ENCODE results near the gene CDC42EP3. TPM values are rescaled to one million over a fixed set of nuclear protein-coding genes. Genes with fewer than 3 reads are reported as not detected.

Gene CDC42EP3
- total RNA-seq, 1 donor from 2014 or later = 9.8 TPM

DNA sequence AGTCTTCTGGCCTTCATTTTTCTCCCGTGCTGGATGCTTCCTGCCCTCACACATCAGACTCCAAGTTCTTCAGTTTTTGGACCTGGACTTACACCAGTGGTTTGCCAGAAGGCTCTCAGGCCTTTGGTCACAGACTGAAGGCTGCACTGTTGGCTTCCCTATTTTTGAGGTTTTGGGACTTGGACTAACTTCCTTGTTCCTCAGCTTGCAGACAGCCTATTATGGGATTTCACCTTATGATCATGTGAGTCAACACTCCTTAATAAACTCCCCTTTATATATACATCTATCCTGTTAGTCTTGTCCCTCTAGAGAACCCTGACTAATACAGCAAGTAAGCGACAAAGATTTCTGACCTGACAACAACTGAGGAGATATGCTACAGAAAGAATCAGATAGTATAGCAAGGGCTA, 7.2 kb downstream of the CDC42EP3 start:
- Mint-ChIP-seq H3K9me3 (no peaks in the 10 kb centered on the region), H3K4me1 (ENCODE audit: low read depth) (peaks cover 9% of the 10 kb centered on the region), H3K36me3 (ENCODE audit: low read depth) (peaks cover 16% of the 10 kb centered on the region), H3K4me3 (ENCODE audit: low read depth) (no peak overlapping the region), H3K27ac (no peak overlapping the region), H3K27me3 (ENCODE audit: low read depth) (no peaks in the 10 kb centered on the region)
- intact Hi-C loops (cut with micrococcal nuclease) = no loop called here
- DNase-seq (ENCODE audit: low spot score) = no peak

DNA sequence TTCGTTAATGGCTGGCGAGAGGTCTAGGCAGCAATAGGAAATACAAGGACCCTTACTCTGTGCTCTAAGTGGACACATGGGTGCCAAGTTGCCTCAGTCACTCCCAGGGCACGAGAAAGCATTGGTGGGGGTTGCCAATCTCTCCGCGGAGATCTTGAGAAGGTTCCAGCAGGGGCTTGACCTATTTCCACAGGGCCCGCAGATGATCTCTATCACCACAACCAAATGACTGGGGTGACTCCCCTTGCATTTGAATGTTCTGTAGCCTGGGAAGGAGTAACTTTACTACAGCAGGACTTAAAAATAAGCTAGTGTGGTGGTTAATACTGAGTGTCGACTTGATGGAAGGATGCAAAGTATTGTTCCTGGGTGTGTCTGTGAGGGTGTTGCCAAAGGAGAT, 8.1 kb downstream of the CDC42EP3 start:
- Mint-ChIP-seq H3K9me3 (no peaks in the 10 kb centered on the region), H3K4me1 (ENCODE audit: low read depth) (peaks cover 12% of the 10 kb centered on the region), H3K27me3 (ENCODE audit: low read depth) (no peaks in the 10 kb centered on the region), H3K36me3 (ENCODE audit: low read depth) (peaks cover 19% of the 10 kb centered on the region), H3K27ac (no peak overlapping the region), H3K4me3 (ENCODE audit: low read depth) (no peak overlapping the region)
- no peak for DNase-seq (ENCODE audit: low spot score)
- intact Hi-C loops (cut with micrococcal nuclease) = no loop called here

DNA sequence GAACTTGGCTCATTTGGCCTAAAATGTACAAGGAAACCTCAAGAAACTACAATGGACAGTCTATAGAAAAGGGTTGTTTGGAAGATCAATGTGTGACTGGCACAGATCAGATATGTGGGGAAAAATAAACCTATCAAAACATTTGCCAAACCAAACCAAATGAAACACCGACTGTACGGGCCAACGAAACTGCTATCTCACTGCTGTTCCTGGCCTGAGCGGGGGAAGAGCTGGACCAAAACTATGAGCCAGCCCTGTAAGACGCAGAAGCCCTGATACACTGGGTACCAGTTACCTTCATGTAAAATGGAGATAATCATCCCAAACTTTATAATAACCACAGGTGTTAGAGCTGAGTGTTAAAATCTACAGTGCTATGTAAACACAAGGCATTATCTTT, 11.7 kb downstream of the CDC42EP3 start:
- peaks cover 37% of the 10 kb centered on the region for H3K4me1 Mint-ChIP-seq (ENCODE audit: low read depth)
- no peak overlapping the region for H3K4me3 Mint-ChIP-seq (ENCODE audit: low read depth)

DNA sequence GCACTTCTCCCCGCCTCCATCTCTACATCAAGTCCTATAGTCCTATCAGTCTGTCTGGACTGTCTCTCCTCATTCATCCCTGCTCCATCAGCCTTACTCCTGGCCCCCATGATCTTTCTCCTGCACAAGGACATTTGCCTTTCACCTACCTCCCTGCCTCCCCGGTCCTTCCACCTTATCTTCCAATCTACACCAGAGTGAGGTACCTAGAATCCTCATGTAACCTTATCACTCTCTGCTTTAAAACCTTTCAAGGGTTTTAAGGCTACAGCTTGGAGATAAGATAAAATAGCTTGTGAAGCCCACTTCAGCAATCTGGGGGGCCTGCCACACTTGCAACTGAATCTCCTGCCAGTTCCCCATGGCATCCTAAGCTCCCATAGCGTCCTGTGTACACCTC, 12.8 kb downstream of the CDC42EP3 start:
- intact Hi-C loops (cut with micrococcal nuclease) = no loop called here
- no peak for DNase-seq (ENCODE audit: low spot score)
- no peak overlapping the region for H3K4me3 Mint-ChIP-seq (ENCODE audit: low read depth)
- no peaks in the 10 kb centered on the region for H3K27me3 Mint-ChIP-seq (ENCODE audit: low read depth)
- H3K36me3 Mint-ChIP-seq (ENCODE audit: low read depth) = peaks cover 38% of the 10 kb centered on the region
- peaks cover 44% of the 10 kb centered on the region for H3K4me1 Mint-ChIP-seq (ENCODE audit: low read depth)
- H3K27ac Mint-ChIP-seq = no peak overlapping the region
- H3K9me3 Mint-ChIP-seq = no peaks in the 10 kb centered on the region

More for the DNA sequence above, 11.7 kb downstream of the CDC42EP3 start:
- H3K27me3 Mint-ChIP-seq (ENCODE audit: low read depth) = no peaks in the 10 kb centered on the region
- H3K36me3 Mint-ChIP-seq (ENCODE audit: low read depth) = peaks cover 37% of the 10 kb centered on the region
- intact Hi-C loops (cut with micrococcal nuclease) = no loop called here
- no peak for DNase-seq (ENCODE audit: low spot score)
- no peaks in the 10 kb centered on the region for H3K9me3 Mint-ChIP-seq
- no peak overlapping the region for H3K27ac Mint-ChIP-seq

DNA sequence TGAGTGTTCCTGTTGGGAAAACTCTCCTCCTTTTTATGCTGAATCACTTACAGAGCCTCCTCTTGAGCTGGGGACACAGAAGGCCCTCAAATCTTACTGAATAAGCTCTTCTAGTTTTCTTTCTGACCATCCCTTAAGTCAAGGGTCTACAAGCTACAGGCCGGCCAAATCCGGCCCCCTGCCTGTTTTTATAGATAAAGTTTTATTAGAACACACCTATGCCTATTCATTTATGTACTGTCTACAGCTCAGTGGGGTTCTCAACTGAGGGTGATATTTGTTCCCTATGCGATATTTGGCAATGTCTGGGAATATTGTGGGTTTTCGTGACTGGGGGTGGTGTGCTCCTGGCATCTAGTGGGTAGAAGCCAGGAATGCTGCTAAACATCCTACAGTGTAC, 14.0 kb downstream of the CDC42EP3 start:
- no peak overlapping the region for H3K4me3 Mint-ChIP-seq (ENCODE audit: low read depth)
- DNase-seq (ENCODE audit: low spot score) = no peak
- no peaks in the 10 kb centered on the region for H3K9me3 Mint-ChIP-seq
- H3K27me3 Mint-ChIP-seq (ENCODE audit: low read depth) = no peaks in the 10 kb centered on the region
- H3K36me3 Mint-ChIP-seq (ENCODE audit: low read depth) = peaks cover 35% of the 10 kb centered on the region
- H3K4me1 Mint-ChIP-seq (ENCODE audit: low read depth) = peaks cover 51% of the 10 kb centered on the region
- intact Hi-C loops (cut with micrococcal nuclease) = no loop called here
- H3K27ac Mint-ChIP-seq = no peak overlapping the region

DNA sequence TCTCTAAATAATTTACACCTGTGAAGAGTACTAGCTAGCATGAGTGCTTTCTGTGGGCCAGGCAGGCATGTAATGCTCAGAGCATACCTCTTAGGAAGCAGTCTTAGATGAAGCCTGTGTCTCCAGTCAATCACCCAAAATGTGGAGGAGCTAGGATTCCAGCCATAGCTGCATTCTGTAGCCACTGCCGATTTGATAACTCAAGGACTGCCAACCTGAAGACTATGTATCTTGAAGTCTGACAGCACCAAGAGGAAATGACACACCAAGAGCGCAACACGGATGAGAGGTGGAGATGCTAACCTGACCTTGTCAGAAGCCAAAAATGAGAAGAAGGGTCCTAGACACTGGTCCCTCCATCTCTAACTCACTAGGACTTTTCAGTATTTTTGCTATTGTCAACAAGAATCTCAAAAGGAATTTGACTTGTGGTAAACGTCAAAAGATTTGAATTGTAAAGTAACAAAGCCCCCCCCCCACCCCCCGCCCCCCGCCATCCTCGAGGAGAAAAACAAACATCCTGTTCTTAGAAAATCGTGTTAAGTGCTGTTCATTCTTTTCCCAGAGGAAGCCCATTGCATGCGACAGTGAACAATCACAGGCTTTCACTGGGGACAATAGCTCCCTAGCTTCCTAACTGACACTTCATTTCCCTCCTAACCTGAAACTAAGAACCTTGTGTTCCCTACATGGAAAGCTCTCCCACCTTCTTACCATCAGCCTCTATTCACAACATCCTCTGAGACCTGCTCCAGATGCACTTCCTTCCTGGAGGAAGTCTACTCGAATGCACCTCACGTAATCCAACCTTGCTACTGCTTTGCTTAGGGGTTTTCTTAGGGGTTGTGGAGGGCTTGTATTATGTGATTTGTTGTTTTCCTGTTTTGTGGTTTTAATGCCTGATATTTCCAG, 14.7 kb downstream of the CDC42EP3 start:
- no peak overlapping the region for H3K4me3 Mint-ChIP-seq (ENCODE audit: low read depth)
- no peak for DNase-seq (ENCODE audit: low spot score)
- intact Hi-C loops (cut with micrococcal nuclease) = no loop called here
- peaks cover 53% of the 10 kb centered on the region for H3K4me1 Mint-ChIP-seq (ENCODE audit: low read depth)
- H3K36me3 Mint-ChIP-seq (ENCODE audit: low read depth) = peaks cover 35% of the 10 kb centered on the region
- H3K27me3 Mint-ChIP-seq (ENCODE audit: low read depth) = no peaks in the 10 kb centered on the region
- peak overlapping the region; percentile 23 for H3K27ac Mint-ChIP-seq
- no peaks in the 10 kb centered on the region for H3K9me3 Mint-ChIP-seq

DNA sequence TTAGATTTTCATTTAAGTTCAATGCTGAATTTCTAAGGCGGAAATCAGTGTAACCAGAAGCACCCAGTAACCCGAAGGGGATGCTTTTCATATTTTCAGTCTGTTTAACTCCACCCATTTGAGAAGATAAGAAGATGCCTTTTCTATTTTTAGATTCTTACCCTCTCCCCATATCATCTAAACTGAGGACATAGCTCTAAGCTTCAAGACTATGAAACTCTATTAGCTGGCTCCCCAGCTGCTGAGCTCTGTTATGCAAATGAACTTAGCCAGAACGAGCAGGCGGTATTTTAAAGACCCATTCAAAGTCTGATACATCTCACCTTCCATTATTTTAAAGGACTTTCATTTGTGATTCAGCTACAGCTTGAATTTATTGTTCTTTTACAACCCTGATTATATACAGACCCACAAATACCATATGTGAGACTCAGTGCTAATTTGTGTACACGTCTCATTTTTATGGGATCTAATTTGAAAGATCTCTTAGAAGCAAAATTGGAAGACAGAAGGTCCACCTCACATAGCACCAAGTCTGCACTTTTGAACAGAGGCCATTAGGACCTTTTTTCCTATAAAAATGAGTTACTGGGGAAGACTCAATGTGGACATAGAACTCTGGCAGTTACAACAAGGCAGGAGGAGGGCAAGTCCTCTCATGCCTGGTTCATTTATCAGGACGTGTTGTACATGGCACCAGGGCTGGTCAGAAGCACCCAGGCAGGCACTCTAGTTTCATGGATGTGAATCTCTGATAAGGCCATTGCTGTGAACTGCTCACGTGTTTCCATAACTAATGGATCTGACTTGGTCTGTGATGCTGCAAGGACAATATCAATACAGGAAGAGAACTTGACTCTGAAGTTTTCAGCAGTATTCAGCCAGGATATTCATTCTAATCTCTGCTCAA, 16.3 kb downstream of the CDC42EP3 start:
- peaks cover 54% of the 10 kb centered on the region for H3K4me1 Mint-ChIP-seq (ENCODE audit: low read depth)
- intact Hi-C loops (cut with micrococcal nuclease) = no loop called here

DNA sequence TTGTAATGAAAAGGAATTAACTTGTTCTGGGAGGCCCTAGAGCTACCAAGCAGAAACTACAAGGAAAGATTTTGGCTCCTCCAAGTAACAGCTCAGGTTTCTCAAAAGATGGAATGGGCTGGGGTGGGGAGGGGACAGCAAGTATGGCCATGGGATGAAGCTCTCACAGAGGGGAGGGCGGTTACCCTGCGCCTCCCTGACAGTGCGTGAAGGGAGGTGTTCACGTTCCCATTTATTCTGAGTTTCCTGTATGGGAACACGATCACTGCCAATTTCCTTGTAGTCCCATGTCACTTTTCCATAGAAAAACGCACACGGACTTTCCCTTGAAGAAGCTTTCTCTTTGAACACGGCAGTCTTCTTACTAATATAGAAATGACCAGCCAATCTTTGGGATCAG, 17.0 kb downstream of the CDC42EP3 start:
- Mint-ChIP-seq H3K4me3 (ENCODE audit: low read depth) (no peak overlapping the region), H3K27me3 (ENCODE audit: low read depth) (no peaks in the 10 kb centered on the region), H3K9me3 (no peaks in the 10 kb centered on the region), H3K4me1 (ENCODE audit: low read depth) (peaks cover 55% of the 10 kb centered on the region), H3K27ac (no peak overlapping the region), H3K36me3 (ENCODE audit: low read depth) (peaks cover 40% of the 10 kb centered on the region)
- intact Hi-C loops (cut with micrococcal nuclease) = no loop called here
- no peak for DNase-seq (ENCODE audit: low spot score)

More for the DNA sequence above, 16.3 kb downstream of the CDC42EP3 start:
- Mint-ChIP-seq H3K36me3 (ENCODE audit: low read depth) (peaks cover 41% of the 10 kb centered on the region), H3K27me3 (ENCODE audit: low read depth) (no peaks in the 10 kb centered on the region), H3K4me3 (ENCODE audit: low read depth) (no peak overlapping the region), H3K9me3 (no peaks in the 10 kb centered on the region), H3K27ac (no peak overlapping the region)
- DNase-seq (ENCODE audit: low spot score) = no peak

DNA sequence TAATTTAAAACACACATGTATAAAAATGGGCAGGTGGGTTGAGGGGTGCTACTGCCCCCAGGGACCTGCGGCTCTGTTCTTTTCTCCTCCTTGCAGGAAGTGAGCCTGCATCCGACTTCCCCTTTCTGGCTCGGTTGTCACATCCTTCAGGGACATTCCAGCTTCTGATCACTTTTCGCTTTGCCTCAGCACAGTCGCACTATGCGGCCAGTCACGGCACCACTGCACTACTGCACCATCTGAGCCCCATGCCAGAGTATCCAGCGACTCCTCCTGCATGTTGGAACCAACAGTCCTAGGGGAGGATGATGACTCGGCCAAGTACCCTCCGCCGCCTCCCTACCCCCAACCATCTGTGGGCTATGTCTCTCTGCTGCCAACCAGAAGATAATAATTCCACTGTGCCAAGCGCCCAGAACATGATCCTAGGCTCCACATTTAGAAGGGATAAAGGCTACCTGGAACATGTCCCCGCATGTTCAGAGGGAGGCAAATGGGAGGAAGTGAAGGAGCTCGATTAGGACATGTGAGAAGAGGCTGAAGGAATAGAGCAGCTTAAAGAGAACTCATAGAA, 17.6 kb downstream of the CDC42EP3 start:
- Mint-ChIP-seq H3K9me3 (no peaks in the 10 kb centered on the region), H3K4me1 (ENCODE audit: low read depth) (peaks cover 51% of the 10 kb centered on the region), H3K27me3 (ENCODE audit: low read depth) (no peaks in the 10 kb centered on the region), H3K4me3 (ENCODE audit: low read depth) (no peak overlapping the region), H3K27ac (no peak overlapping the region), H3K36me3 (ENCODE audit: low read depth) (peaks cover 37% of the 10 kb centered on the region)
- no peak for DNase-seq (ENCODE audit: low spot score)
- intact Hi-C loops (cut with micrococcal nuclease) = no loop called here

DNA sequence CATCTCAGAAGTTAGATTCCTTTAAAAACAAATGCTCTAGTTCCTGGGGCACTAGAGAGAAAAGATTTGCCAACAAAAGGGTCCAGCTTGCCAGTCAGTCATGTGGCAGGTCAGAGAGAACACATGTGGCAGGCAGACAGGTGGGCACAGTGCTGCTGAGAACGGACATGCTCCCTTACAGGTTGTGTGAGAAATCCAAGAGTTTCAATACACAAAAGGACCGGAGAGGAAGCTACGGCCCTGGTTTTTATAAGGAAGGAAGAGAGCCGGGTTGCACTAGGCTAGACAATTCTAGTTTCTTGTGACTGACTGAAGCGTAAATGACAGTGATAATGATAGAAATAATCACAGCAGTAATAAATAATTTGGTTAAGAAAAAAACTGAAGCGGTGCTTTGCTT, 18.3 kb downstream of the CDC42EP3 start:
- Mint-ChIP-seq H3K27me3 (ENCODE audit: low read depth) (no peaks in the 10 kb centered on the region), H3K4me1 (ENCODE audit: low read depth) (peaks cover 53% of the 10 kb centered on the region), H3K9me3 (peaks cover 3% of the 10 kb centered on the region), H3K27ac (no peak overlapping the region), H3K36me3 (ENCODE audit: low read depth) (peaks cover 43% of the 10 kb centered on the region), H3K4me3 (ENCODE audit: low read depth) (no peak overlapping the region)
- intact Hi-C loops (cut with micrococcal nuclease) = no loop called here
- no peak for DNase-seq (ENCODE audit: low spot score)

DNA sequence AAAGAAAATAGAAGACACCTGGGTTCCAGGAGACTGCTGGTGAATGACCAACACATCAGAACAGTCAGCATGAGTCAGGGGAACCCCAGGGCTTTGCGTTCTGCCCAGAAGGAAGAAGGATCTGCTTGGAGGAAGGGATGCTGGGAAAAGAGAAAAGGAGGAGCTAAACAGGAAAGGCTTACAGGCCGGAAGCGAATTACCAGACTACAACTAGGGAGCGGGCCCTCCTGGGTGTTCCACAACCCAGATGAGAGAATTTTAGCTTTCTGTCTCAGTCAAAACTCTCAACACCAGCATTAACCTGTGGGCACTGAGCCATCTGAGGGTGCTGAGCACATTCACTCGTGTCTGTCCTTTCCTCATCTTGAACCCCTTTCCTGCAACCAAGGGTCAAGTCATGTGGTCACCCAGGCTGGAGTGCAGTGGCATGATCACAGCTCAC, 19.2 kb downstream of the CDC42EP3 start:
- Mint-ChIP-seq H3K27me3 (ENCODE audit: low read depth) (no peaks in the 10 kb centered on the region), H3K4me1 (ENCODE audit: low read depth) (peaks cover 56% of the 10 kb centered on the region), H3K9me3 (peaks cover 11% of the 10 kb centered on the region), H3K27ac (no peak overlapping the region), H3K36me3 (ENCODE audit: low read depth) (peaks cover 48% of the 10 kb centered on the region), H3K4me3 (ENCODE audit: low read depth) (no peak overlapping the region)
- DNase-seq (ENCODE audit: low spot score) = no peak
- intact Hi-C loops (cut with micrococcal nuclease) = no loop called here

DNA sequence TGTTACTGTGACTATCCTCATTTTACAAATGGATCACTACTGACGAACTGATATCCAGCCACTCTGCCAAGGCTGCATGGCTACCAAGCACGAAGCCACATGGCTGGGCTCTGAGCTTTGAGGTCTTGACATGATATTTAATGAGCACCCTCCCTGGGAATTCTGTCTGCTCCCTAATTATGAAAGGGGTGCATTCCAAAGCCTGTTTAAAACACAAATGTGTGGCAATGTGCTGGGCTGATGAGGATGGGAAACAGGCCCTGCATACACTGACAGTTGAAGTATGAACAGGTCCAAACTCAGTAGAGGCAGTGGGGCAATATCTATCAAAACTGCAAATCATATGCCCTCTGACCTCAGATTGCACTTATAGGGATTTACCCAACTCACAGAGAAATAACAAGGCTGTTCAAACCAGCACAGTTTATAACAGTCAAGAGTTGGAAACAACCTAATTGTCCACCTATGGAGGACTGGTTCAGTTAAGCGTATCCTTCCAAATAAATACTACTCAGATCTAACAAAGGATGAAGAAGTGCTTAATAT, 20.8 kb downstream of the CDC42EP3 start:
- no peaks in the 10 kb centered on the region for H3K27me3 Mint-ChIP-seq (ENCODE audit: low read depth)
- H3K4me1 Mint-ChIP-seq (ENCODE audit: low read depth) = peaks cover 54% of the 10 kb centered on the region
- peaks cover 14% of the 10 kb centered on the region for H3K9me3 Mint-ChIP-seq
- H3K36me3 Mint-ChIP-seq (ENCODE audit: low read depth) = peaks cover 54% of the 10 kb centered on the region
- H3K27ac Mint-ChIP-seq = no peak overlapping the region
- DNase-seq (ENCODE audit: low spot score) = no peak
- H3K4me3 Mint-ChIP-seq (ENCODE audit: low read depth) = no peak overlapping the region
- intact Hi-C loops (cut with micrococcal nuclease) = no loop called here
